D341Med (cell line): Measurements from ENCODE around the gene BCL7A.
"Not testable (repeated sequence)": the region's sequence is repeated elsewhere in the genome, so short reads cannot be mapped to it uniquely, and the experiment has no call there.

ENCODE experiments used
- DNase-seq: peaks from one replicate; pipeline ENCODE4 v3.0.0; 2012; ENCODE audit warnings: low spot score

Gene BCL7A

DNA sequence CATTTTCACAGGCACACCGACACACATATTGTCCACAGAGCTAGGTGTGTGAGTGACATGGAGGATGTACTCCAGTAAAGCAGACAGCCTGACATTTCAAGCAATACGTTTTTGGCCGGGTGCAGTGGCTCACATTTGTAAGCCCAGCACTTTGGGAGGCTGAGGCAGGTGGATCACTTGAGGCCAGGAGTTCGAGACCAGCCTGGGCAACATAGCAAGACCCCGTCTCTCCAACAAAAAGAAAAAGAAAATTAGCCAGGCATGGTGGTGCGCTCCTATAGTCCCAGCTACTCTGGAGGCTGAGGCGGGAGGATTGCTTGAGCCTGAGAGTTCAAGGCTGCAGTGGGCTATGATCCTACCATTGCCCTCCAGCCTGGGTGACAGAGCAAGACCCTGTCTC lies 34.7 kb downstream of the BCL7A start:
- not testable (repeated sequence) for DNase-seq

DNA sequence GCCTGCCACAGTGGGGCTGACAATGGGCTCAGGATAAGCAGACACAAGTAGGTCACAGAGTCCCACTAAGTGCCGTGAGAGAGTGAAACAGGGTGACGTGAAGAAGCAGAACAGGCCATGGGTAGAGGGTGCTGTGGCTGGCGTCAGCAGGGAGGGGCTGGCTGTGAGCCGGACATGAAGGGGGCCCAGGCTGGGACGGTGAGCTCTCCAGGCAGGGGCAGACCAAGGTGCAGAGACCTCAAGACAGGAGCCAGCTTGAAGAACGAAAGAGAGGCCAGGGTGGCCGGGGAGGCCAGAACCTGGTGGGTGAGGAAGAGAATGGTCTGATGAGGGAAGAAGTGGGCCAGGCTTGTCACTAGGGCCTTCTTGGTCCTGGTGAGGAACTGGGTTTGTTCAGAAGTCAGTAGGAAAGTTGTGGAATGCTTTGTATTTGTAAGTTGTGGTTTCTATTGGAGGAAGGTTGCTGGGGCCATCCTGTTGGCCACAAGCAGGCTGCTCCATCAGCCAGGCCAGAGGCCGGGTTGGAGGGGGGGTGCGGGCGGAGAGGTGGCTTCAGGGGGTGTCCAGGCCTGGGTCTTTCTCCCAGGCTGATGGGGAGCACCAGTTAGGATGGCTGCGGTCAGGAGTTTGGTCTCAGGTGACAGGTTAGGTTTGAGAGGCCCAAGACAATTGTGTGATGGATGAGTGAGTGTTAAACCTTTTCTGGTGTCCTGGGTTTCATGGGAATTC lies 35.5 kb downstream of the BCL7A start:
- DNase-seq, result no peak

DNA sequence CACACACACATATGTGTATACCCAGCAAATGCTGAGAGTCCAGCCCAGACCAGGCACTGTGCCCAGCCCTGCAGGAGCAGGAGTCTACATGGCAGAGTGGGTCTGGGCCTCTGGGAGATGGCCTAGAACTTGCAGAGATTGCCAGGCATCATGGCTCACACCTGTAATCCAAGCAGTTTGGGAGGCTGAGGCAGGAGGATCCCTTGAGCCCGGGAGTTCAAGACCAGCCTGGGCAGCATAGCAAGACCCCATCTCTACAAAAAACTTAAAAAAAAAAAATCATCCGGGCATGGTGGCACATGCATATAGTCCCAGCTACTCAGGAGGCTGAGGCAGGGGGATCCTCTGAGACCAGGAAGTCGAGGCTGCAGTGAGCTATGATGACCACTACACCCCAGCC lies 36.1 kb downstream of the BCL7A start:
- DNase-seq, result no peak

DNA sequence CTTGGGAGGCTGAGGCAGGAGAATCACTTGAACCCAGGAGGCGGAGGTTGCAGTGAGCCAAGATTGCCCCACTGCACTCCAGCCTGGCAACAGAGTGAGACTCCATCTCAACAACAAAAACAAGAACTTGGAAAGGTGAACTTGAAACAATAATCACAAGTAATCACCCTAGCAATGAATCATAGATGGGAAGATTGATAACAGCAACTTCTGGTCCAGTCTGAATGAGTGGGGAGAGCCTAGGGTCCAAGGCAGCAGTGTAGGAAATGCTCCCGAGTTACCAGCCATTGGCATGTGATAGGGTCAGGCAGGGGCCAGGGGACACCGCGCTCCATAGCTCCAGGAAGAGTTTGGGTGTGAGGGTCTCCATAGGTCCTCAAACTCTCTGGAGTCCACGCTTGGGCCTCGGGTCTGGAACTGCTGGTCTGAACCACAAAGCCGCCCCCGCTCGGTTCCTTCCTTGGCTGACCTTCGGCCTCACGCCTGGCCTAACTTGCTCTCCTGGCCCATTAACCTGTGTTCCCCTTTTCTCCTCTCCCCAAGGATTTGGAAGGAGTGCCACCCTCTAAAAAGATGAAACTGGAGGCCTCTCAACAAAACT lies 37.0 kb downstream of the BCL7A start:
- DNase-seq, result peak; percentile 12

DNA sequence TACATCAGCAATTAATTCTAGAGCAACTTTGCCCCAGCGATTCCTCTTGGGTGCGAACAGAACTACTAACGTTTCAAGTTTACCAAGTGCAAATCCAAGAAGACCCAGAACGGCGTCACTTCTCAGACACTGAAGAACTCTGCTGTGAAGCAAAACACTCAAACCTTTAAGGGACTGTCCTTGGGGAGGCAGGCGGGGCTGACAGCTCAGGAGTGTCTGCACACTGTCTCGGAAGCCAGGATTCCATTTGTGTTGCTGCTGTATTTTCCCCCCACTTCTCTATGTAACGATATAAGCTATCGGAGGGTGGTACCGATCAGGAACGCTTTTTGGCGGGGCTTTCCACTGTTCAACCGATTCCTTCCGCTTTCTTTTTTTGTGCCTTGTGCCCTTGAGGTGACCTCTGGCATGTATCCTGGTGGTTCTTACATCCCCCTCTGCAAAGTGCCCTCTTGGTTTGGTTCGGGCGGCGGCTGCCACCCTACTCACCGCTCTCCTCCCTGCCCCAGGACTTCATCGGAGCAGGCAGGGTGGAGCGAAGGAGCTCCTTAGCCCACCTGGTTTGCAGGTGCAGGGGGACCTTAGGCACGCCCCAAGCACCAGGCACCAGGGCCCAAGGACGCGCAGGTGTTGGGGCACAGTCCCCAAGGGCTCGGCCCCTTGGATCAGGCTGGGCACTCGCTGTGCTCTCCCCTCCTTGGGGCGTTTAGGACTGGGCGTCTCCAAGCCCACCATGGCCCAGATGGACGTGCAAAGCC lies 37.7 kb downstream of the BCL7A start:
- DNase-seq, result peak; percentile 20

DNA sequence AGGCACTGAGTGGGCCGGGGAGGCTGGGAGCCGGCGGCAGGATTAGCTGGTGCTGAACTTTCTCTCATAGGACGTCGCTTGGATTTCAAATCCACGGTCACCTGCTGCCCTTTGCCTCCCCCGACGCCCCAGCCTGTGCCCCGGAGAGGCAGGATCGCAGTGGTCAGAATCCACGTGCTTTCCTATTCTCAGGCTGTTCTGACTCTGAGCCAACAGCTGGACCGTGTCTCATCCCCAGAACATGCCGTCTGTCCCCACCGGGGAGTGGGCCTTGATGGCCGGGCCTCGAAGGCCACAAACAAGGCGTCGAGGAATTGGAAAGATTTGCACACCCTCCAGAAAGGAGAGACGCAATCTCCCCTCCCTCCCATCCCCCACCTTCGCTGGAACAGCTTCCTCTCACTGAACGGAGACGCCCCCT lies 38.4 kb downstream of the BCL7A start:
- peak; percentile 15 for DNase-seq

DNA sequence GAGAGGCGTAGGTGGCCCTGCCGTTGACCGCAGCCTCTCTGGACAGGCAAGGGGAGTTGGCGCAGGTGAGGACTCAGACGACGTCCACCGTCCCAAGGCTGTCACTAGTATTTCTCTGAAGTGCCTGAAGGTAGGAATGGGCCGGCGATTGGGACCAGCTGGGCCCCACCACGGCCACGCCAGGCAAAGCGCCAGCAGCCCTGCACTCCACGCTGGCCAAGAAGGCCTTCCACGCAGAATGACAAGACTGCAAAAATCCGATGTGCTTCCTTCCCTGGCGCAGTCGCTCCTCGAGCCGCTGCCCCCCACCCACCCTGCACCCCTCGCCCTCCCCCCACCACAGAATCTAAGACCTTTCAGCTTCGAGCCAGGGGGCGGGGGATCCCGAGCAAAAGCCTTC lies 39.6 kb downstream of the BCL7A start:
- DNase-seq, result no peak

DNA sequence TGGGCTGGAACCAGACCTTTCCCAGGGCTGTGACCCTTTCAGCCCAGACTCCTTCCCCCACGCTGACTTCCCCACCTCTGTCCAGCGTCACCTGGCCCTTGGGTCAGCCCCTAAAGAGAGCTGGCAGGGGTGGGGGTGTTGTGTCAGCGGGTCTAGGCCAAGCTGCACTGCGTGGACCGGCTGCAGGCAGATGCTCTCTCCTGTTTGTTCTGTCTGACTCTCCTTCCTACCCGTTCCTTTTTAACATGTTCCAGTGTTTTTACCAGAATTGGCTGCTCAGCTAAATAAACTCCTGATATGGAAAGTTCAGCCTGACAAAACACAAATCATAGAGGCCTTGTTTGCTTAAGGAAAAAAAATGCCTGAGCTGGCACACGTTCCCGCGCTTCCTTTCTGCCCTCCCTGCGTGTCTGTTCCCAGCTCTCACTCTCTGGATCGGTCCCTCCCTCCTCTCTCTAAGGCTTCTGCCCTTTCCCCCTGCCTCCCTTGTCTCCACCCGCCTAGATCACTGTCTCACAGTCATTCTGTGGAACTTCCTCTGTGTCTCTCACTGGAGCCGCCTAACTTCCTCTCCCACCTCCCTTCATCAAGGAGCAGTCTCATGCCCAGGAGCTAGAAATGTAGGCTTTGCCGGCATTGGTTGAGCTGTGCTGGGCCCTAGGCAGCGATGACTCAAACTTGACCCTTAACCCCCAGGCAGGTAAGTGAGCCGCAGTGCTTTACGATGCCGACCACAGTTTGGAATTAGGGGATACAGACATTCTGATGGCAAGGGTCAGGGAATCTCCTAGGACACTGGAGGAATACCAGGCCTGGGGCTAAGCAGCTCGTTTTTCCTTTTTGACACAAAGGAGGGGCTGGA lies 41.4 kb downstream of the BCL7A start:
- DNase-seq, result peak; percentile 24

DNA sequence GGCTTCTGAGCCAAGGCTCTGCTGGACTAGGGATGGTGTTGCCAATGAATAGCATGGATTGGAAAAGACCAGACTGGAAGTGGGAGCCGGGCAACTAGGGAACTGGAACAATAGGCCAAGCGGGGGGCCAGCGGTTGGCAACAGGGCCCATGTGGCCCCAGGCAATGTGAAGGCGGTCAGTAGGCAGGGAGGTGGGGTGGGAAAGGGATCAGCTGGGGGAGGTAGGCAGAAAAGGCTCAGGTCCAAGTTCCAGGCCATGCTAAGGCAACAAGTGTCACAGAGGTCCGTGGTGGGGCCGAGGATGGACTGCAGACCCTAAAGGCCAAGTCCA lies 42.0 kb downstream of the BCL7A start:
- DNase-seq, result no peak

DNA sequence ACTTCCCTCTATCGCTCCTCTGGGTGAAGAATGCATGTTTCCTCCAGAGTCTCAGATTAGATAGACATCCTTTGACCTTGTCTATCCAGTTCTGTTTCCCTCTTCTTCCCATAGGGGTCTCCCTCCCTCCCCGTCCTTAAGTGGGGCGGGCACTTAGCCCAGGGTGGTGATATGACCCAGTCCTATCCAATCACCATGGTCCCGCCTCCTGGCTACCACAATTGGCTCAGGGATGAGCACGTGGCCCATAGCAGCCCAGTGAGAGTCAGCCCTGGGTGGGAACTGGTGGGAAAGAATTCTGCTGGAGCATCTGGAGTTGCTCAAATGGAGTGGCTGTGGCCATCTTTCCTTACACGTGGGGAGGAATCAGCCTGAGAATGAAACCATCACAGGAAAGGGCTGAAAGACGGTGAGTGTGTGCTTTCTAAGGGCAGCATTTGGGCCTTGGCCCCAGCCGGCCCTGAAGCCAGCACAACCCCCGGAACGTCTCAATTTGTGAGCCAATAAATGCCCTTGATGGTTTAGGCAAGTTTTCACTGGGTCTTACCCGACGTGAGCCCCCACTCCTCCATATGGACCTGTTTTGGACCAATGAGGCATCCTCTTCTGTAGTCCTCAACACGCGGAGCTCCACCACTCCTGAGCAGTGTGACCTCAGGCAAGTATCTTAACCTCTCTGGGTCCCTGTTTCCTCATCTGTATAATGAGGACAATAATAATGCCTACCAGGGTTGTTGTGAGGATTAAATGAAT lies 42.5 kb downstream of the BCL7A start:
- DNase-seq, result peak; percentile 89

DNA sequence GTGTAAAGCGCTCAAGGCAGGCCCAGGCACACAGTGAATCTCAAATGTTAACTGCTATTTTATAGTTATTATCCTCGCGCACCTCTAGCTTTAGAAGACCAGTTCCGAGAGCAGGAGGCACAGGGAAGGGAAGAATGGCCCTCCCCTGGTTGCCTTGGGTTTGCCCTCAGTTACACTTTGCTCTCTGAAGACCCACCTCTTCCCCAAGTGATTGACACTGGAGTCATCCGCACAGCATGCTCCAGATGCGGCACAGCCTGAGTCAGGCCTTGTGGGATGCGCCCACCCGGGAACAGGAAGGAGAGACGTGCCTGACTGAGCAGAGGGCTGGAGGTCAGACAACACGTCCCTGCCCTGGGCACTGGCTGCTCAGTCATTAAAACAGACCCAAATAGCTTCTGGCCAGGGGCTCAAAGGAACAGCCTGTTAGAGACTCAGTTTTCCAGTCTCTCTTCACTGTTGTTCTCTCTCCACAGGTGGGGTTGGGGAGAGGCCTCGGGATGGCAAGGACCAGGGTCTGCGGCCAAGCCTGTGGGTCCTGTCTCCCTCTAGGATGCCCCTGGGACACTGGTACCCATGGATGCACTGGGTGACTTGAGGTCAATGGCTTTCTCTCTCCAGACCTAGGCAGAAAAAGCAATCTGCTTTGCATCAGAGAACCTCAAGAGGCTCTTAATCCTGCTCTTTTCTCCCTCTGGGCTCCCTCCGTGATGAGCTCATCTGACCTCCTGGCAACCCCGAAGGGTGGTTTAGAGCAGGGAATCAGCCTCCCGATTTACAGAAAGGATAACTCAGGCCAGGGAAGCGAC lies 43.3 kb downstream of the BCL7A start:
- DNase-seq, result peak; percentile 77

DNA sequence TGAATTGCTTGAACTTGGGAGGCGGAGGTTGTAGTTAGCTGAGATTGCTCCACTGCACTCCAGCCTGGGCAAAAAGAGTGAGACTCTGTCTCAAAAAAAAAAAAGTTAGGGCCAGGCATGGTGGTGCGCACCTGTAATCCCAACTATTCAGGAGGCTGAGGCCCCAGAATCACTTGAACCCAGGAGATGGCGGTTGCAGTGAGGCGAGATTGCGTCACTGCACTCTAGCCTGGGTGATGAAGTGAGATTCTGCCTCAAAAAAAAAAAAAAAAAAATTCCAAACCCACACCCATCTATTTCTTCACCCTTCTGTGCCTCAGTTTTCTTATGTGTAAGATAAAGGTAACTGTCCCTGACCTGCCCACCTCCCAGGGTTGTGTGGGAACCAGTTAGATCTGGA lies 45.9 kb downstream of the BCL7A start:
- no peak for DNase-seq

DNA sequence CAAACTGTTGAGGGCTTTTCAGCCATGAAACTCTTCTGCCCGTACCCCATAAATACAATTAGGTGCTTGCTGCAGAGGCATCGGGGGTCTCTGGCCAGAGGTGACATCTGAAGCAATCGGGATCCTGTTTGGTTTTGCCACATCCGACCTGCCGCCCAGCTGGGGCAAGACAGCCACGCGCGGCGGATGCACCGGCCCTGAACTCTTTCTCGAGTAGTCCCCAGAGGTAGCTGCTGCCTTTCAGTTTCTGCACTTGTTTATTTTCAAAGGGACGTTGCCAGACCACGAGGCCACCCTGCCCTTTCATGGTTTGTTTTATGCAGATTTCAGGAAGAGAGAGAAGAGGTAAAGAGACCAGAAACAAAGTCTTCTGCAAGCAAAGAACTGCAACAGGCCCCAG lies 46.3 kb downstream of the BCL7A start:
- peak; percentile 34 for DNase-seq

DNA sequence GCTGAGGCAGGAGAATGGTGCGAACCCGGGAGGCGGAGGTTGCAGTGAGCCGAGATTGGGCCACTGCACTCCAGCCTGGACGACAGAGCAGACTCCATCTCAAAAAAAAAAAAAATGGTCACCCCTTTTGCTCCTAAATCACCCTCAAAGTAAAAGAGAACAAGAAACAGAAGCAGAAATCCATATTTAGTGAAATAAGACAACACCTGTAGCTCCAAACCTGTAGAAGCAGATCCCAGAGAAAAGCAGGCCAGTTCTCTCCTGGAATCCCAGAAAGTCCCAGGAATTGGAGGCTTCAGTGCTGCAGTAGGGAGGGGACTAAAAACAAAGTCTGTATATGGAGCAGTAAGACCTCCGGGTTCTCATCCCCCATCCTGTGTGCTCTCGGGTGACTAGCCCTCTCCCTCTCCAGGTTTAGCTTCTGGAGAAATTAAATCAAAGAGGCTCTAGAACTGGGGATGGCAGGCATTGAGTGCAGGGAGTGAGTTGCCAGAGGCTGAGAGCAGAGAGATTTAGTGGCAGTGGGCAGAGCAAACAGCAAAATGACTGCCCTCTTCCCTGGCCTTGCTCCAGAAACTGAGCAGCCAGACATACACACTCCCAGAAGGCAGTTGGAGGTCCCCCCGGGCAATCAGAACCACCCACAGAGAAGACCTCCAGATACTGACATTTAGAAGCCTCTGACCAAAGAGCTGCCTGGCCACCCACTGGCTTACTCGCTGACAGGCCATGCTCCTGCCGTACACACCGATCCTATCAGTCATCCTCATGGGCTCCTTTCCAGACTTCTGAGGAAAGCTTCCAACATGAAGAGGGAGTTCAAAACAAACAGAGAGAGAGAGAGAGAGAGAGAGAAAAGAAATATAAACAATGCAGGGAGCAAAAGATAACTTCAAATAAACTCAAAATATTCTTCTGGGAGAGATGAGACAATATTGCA lies 50.6 kb downstream of the BCL7A start:
- no peak for DNase-seq

DNA sequence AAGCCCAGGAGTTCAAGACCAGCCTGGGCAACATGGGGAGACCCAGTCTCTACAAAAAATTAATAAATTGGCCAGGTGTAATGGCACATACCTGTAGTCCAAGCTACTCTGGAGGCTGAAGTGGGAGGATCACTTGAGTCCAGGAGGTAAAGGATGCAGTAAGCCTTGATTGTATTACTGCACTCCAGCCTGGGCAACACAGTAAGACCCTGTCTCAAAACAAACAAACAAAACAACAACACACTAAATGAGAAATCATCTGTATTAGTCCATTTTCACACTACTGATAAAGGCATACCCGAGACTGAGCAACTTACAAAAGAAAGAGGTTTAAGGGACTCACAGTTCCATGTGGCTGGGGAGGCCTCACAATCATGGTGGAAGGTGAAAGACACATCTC lies 52.1 kb downstream of the BCL7A start:
- no peak for DNase-seq

DNA sequence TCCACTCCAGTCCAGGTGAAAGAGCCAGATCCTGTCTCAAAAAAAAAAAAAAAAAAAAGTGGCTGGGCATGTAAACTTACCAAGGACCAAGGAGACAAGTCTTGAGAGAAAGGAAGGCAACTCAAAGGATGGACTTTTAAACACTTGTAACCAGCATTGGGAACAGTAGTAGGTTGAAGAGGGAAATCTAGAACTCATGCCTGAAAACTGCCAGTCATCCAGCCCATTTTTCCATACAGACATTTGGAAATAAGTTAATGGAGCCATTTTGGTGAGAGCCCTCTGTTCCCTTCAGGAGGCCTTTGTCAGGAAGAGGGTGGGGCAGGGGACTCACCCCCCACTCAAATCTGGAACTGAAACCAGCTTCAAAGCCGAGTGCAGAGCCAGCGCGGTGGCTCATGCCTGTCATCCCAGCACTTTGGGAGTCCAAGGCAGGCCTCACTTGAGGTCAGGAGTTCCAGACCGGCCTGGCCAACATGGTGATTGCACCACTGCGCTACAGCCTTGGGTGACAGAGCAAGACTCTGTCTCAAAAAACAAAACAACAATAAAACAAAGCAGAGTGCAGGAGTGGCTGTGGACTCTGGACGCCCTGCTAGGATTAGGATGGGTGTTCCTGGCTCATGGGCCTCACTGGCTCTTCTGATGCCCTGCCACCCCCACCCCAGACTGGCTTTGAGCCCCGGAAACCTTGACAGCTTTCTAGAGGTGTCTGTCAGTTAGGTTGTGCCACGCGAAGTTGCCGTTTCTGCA lies 55.2 kb downstream of the BCL7A start:
- DNase-seq, result no peak

DNA sequence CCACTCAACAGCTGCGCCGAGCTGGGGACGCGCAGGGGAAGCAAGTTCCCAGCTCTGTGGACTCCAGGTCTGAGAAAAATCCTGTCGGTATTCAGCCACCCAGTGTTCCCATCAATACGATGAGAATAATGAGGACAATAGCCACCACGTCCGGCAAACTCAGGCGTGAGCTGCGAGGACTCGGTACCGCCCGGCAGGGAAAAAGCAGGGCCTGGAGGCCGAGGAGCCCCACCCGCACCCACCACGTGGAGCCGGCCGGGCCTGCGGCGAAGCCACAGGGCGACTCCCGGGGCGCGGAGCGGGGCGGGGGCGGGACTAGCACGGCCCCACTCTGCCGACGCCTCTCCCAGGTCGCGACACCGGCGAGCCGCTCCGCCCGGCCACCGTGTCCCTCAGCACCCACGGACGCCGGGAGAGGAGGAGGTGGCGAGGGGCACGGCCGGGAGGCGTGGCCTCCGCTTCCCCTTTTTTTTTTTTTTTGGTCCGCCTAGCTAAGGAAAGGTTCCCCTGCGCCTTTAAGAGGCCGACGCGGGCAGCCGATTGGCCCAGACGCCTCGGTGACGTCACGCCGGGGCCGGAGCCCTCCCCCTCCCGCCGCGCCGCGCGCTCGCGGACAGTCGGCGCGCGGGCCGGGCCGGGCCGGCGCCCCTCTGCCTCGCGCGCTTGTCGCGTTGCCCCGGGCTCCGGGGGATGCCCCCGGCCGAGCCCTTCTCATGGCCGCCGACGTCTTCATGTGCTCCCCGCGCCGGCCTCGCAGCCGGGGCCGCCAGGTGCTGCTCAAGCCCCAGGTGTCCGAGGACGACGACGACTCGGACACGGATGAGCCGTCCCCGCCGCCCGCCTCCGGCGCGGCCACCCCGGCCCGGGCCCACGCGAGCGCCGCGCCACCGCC lies 56.7 kb downstream of the BCL7A start, which contains the start of gene MLXIP:
Gene MLXIP, plus strand, starts transcription at position 616 of the 892 bp plus-strand sequence. Its CDS starts 98 bp downstream, at position 714.
- DNase-seq, result peak; percentile 99
